Activated CD8-positive, alpha-beta memory T cell treated with anti-CD3 and anti-CD28 coated beads for 1 hour (primary cell): ENCODE measurements around the gene DCST2.
A peak's percentile ranks its signal among the peaks of the same experiment; 100 is the strongest.
"Not testable (repeated sequence)": the region's sequence is repeated elsewhere in the genome, so short reads cannot be mapped to it uniquely, and the experiment has no call there.

Experiments
- DNase-seq, 2 donors: peaks; one replicate each; pipeline ENCODE4 v3.0.0-alpha.2; 2020; ENCODE audit warnings: low read depth in 1 of 2; ENCODE audit errors: extremely low read depth in 1 of 2

Gene DCST2

GRCh38 chr1:154982897-154983648 lies 50.5 kb downstream of the DCST2 start, which contains the start of gene FLAD1:
FLAD1 (plus strand) TSS chr1:154983344; CDS start chr1:154983695, 351 bp downstream.
- peak; percentile 85 to 87 for DNase-seq

- no peak for DNase-seq
Observed at GRCh38 chr1:154982341-154982740, 51.2 kb downstream of the DCST2 start.

- DNase-seq, result no peak
Observed at GRCh38 chr1:154978360-154978759, 55.2 kb downstream of the DCST2 start.

GRCh38 chr1:154977762-154978161 lies 55.8 kb downstream of the DCST2 start:
- DNase-seq, result not testable (repeated sequence)

GRCh38 chr1:154975409-154976059 lies 58.0 kb downstream of the DCST2 start:
- peak in 1 of 2 donors; percentile 27 for DNase-seq

- DNase-seq, result peak; percentile 87 to 89
Observed at GRCh38 chr1:154974808-154975408, 58.7 kb downstream of the DCST2 start.

GRCh38 chr1:154974102-154974807 lies 59.3 kb downstream of the DCST2 start, which contains the start of gene CKS1B:
CKS1B (plus strand) TSS chr1:154974681; CDS start chr1:154974746, 65 bp downstream.
- peak; percentile 85 to 94 for DNase-seq

- peak; percentile 81 to 83 for DNase-seq
Observed at GRCh38 chr1:154973344-154974101, 60.1 kb downstream of the DCST2 start.

GRCh38 chr1:154972517-154973343 lies 60.9 kb downstream of the DCST2 start:
- DNase-seq, result no peak

DNA sequence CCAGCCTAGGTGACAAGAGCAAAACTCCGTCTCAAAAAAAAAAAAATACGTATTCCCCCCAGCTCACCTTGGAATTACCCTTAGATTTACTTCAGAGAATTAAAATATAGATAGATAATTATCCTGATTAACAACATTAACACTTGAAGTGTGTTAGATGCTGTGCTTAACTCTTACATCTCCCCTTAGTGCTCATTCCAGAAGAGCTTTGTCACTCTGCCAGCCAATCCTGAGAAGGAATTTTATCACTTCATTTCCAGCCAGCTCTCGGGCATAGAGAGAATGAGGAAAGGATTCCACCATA lies 61.4 kb downstream of the DCST2 start:
- DNase-seq, result no peak

DNA sequence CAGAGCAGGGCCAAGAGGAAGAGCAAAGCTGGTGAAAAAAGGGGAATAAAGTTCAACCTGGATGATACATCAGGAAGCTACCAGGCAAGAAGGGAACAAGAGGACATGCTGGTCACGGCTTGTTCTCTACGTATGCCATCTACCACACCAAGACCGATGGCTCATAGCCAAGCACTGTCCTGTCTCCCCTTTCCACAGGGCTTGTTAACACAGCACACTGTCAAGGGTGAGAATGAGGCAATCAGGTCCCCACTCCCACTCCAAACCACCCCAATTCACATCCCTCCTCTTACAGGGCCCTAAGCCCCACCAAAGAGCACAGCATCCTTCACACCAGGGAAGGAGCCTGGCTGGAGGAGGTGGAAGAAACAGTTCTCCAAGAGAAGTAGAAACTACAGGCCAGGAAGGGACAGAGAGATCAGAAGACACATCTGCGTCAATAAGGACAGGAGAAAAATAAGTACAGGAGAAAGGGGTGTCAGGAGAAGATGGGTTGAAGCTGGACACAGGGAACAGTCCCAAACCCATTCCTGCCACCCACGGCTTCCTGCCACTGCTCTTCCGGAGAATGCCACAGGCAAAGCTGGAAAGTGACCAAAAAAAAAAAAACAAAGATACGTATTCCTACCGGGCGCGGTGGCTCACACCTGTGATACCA lies 62.1 kb downstream of the DCST2 start:
- no peak for DNase-seq

- no peak for DNase-seq
Observed at GRCh38 chr1:154970631-154971340, 62.8 kb downstream of the DCST2 start, which contains the start of gene SHC1. SHC1 (minus strand) TSS chr1:154970747; CDS start chr1:154970526, 221 bp downstream.

DNA sequence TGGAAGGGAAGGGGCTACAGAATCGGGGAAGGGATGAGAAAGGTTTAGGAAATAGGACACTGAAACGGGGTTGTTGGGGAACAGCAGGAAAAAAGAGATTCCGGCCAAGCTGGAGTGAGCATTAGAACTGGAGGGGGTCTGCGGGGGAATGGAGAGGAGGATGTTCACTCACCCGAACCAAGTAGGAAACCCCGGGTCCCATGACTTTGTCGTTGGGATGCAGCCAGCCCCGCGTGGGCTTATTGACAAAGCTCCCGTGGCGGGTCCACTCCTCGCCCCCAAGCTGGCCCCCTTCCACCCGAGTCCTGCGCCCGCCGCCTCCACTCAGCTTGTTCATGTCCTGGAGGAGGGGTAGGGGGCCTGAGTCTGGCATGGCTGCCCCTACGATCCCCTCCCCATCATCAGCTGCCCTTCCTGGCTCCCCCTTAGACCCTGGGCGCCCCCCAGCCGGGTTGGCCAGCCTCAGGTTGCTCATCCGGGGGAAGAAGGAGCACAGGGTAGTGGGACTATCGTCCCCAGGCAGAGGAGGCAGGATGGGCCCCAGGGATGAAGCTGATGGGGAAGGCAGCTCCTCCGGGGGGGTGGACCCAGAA lies 63.6 kb downstream of the DCST2 start:
- DNase-seq, result no peak

GRCh38 chr1:154969246-154969645 lies 64.3 kb downstream of the DCST2 start:
- DNase-seq, result no peak

GRCh38 chr1:154968731-154969130 lies 64.8 kb downstream of the DCST2 start:
- no peak for DNase-seq
